HG02678 (cell line): ENCODE data around the gene PROKR2.

Experiments used
- ATAC-seq: cut with Tn5 transposase; IDR thresholded peaks from one replicate; pipeline ENCODE4 v1.9.1; 2021; ENCODE audit warnings: mild to moderate bottlenecking, moderate library complexity; ENCODE audit not compliant: unreplicated experiment

The PROKR2 gene

DNA sequence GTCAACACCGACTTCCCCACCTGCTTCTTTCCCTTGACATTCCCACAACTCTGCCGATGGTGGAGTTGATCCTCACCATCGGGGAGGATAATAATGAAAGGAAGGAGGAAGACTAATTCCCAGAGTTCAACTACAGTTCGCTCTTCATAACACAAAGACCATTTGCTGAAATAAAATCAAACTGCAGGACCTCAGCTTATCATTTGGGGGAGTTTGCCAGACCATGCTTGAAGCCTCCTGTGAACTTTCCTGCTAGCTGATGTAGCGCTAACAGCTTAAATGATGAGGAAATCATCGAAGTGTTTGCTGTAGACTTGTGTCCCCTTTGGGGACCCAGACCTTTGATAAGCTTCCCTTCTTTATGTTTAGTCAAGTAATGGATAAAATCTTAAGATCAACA is 26.2 kb downstream of the PROKR2 start:
- no peak for ATAC-seq

GRCh38 chr20:5282561-5282960 is 34.2 kb downstream of the PROKR2 start:
- ATAC-seq, result no peak

- ATAC-seq, result no peak
Observed at GRCh38 chr20:5279661-5280060, 37.1 kb downstream of the PROKR2 start.

DNA sequence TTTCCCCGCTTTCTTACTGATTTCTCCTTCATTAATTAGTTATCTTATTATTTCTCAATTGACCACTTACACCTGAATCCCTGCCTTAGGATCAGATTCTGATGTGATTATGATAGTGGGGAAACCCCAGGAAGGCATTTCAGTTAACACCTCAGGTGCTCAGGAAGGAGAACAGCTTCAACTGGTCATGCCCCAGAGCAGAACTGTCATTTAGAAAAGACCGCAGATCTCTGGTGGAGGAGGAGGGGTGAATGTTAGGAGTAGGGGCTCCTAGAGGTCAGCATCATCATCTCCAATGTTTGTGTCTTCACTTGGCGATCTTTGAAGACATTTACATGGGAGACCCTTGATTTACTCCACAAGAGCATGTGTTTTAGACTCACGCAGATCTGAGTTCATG is 44.5 kb downstream of the PROKR2 start:
- no peak for ATAC-seq

- no peak for ATAC-seq
Observed at GRCh38 chr20:5270603-5271002, 46.2 kb downstream of the PROKR2 start.

- no peak for ATAC-seq
Observed at GRCh38 chr20:5268449-5268848, 48.3 kb downstream of the PROKR2 start.

GRCh38 chr20:5267092-5267491 is 49.7 kb downstream of the PROKR2 start:
- ATAC-seq, result no peak
